Lower lobe of right lung (tissue), 2 donors: ENCODE data around the gene MINAR2. TPM values are rescaled to one million over a fixed set of nuclear protein-coding genes. Genes with fewer than 3 reads are reported as not detected.

Experiments
- ATAC-seq, 2 donors: fragments of 200-7000 bp; cut with Tn5 transposase; one replicate each; pipeline ENCODE4 v1.9.1; 2020 to 2022; ENCODE audit warnings: mild to moderate bottlenecking in 2 of 2, moderate library complexity in 2 of 2
- DNase-seq: peaks from one replicate; pipeline ENCODE4 v3.0.0-alpha.2; 2020
- H3K27ac ChIP-seq: fragments of 200-600 bp; one replicate; pipeline ENCODE4 v1.8.0; 2022
- H3K27me3 ChIP-seq: fragments of 200-600 bp; one replicate; pipeline ENCODE4 v1.8.0; 2022; ENCODE audit warnings: low read depth
- H3K36me3 ChIP-seq: fragments of 200-600 bp; one replicate; pipeline ENCODE4 v1.8.0; 2022; ENCODE audit warnings: mild to moderate bottlenecking
- H3K4me1 ChIP-seq: fragments of 200-600 bp; one replicate; pipeline ENCODE4 v1.8.0; 2022
- H3K4me3 ChIP-seq: fragments of 200-600 bp; one replicate; pipeline ENCODE4 v1.8.0; 2022; ENCODE audit warnings: mild to moderate bottlenecking
- H3K9me3 ChIP-seq: fragments of 200-600 bp; one replicate; pipeline ENCODE4 v1.8.0; 2022
- CTCF ChIP-seq: fragments of 200-600 bp; IDR thresholded peaks from one replicate; pipeline ENCODE4 v1.8.0; 2022; ENCODE audit warnings: antibody characterized with exemption, mild to moderate bottlenecking
- intact Hi-C: fragments of 100-400 bp; cut with DNase I; formaldehyde crosslinking; loops from one replicate; pipeline ENCODE4 v1.11.0; 2022
- total RNA-seq: library from RNA; stranded (reverse); fragmentation: NEBNext Ultra II Directional; extraction: Animal tissue kit (Norgen Biotek cat#: 25700); gene quantifications from one replicate; pipeline ENCODE4 v1.2.1, GENCODE V29; 2021
- donor health status: DM: no; HTN: yes; CAD: no; lungs with severe emphysema.

Gene MINAR2
- total RNA-seq, 1 donor from 2014 or later: not detected

DNA sequence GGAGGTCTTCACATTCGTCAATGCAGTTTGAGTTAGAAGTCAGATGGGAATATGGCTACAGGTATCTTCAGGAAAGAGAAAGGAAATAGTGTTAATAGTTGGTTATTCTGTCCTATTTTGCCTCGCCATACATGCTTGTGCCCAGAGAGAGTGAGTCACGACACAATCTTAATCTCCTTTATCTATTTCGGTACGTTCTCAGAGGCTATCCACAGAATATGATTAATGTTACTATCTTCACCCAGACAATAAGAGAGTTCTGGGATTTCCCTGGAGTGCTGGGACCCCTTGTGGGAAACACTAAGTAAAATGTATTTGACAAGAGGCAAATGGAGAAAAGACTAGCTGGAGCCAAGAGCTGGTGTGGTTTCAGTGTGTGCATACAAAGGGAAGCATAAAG, 25.5 kb downstream of the MINAR2 start:
- Histone ChIP-seq H3K27ac (no peak overlapping the region), H3K4me3 (no peak overlapping the region), H3K27me3 (no peaks in the 10 kb centered on the region), H3K4me1 (no peaks in the 10 kb centered on the region), H3K36me3 (no peaks in the 10 kb centered on the region), H3K9me3 (no peaks in the 10 kb centered on the region)
- DNase-seq (no peak), ATAC-seq (no peak)
- intact Hi-C loops: no loop called here
- no peak for TF ChIP-seq CTCF

DNA sequence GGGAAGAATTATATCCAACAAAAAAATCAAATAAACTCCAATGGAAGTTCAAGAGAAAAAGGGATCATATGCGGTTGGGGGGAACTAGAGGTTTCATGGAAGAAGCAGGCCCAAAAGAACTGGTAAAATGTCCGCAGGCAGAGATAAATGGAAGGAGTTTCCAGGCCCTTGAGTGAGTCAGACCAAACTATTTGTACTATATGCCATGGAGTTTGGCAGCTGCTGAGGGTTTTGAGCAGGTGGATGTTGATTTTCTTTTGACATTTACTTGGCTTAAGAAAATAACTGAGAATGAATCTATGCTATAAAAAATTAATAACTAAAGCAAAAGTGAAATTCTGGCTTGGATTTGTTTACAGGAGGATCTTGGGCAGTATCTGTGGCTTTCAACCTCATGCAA, 33.7 kb downstream of the MINAR2 start:
- H3K4me3 ChIP-seq: no peak overlapping the region
- no peaks in the 10 kb centered on the region for H3K4me1 ChIP-seq
- H3K27me3 ChIP-seq: no peaks in the 10 kb centered on the region
- H3K9me3 ChIP-seq: no peaks in the 10 kb centered on the region
- no peak for DNase-seq
- no peak for TF ChIP-seq CTCF
- no peak for ATAC-seq
- H3K27ac ChIP-seq: no peak overlapping the region
- intact Hi-C loops: no loop called here
- H3K36me3 ChIP-seq: no peaks in the 10 kb centered on the region

DNA sequence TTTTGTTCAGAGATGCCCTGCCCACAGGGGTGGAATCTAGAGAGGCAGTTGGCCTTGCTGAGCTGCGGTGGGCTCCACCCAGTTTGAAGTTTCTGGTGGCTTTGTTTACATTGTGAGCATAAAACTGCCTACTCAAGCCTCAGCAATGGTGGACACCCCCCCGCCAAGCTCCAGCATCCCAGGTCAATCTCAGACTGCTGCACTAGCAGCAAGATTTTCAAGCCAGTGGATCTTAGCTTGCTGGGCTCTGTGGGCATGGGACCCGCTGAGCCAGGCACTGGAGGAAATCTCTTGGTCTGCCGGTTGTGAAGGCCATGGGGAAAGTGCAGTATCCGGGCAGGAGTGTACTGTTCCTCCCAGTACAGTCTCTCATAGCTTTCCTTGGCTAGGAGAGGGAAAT, 55.5 kb downstream of the MINAR2 start:
- Histone ChIP-seq H3K27me3 (no peaks in the 10 kb centered on the region), H3K4me1 (no peaks in the 10 kb centered on the region), H3K36me3 (no peaks in the 10 kb centered on the region), H3K27ac (no peak overlapping the region), H3K4me3 (no peak overlapping the region), H3K9me3 (no peaks in the 10 kb centered on the region)
- no peak for TF ChIP-seq CTCF
- intact Hi-C loops: no loop called here
- DNase-seq (no peak), ATAC-seq (no peak)

GRCh38 chr5:129804705-129805104, 56.8 kb downstream of the MINAR2 start:
- Histone ChIP-seq H3K4me3 (no peak overlapping the region), H3K27ac (no peak overlapping the region), H3K27me3 (no peaks in the 10 kb centered on the region), H3K9me3 (no peaks in the 10 kb centered on the region), H3K4me1 (no peaks in the 10 kb centered on the region), H3K36me3 (no peaks in the 10 kb centered on the region)
- intact Hi-C loops: no loop called here
- ATAC-seq: no peak
- TF ChIP-seq CTCF: no peak
- no peak for DNase-seq

GRCh38 chr5:129807162-129807814, 59.4 kb downstream of the MINAR2 start:
- no peak for TF ChIP-seq CTCF
- H3K36me3 ChIP-seq: no peaks in the 10 kb centered on the region
- intact Hi-C loops: no loop called here
- no peaks in the 10 kb centered on the region for H3K4me1 ChIP-seq
- no peaks in the 10 kb centered on the region for H3K9me3 ChIP-seq
- DNase-seq (no peak), ATAC-seq (no peak)
- no peak overlapping the region for H3K27ac ChIP-seq
- H3K27me3 ChIP-seq: no peaks in the 10 kb centered on the region
- H3K4me3 ChIP-seq: no peak overlapping the region

Other genes with a start within 250 kb of the MINAR2 start
- 4.7 TPM for gene CHSY3, start 156.4 kb downstream of the MINAR2 start, total RNA-seq